Left lobe of liver (tissue), 2 donors: ENCODE measurements around the gene MAP3K8. TPM values are rescaled to one million over a fixed set of nuclear protein-coding genes. Genes with fewer than 3 reads are reported as not detected.

Experiments
- ATAC-seq: fragments of 200-7000 bp; cut with Tn5 transposase; one replicate; pipeline ENCODE4 v1.9.1; 2020; ENCODE audit warnings: mild to moderate bottlenecking, moderate library complexity
- DNase-seq: peaks from one replicate; pipeline ENCODE4 v3.0.0-alpha.2; 2020; ENCODE audit warnings: low spot score
- total RNA-seq: library from RNA; stranded (reverse); gene quantifications from one replicate; pipeline ENCODE4 v1.2.1, GENCODE V29; 2021
- donor health status: DM: no; HTN: no; CAD: no; lungs with moderate emphysema.
- donor health status: DM: no; HTN: yes; CAD: no.

The MAP3K8 gene
- 2.9 TPM for total RNA-seq

- ATAC-seq (peak; percentile 89), DNase-seq (peak; percentile 92)
These were observed at the start of gene MAP3K8 for GRCh38 chr10:30433730-30434272. MAP3K8 (plus strand) TSS chr10:30434184; CDS start chr10:30438939, 4,755 bp downstream.

GRCh38 chr10:30384701-30385201 lies 49.2 kb upstream of the MAP3K8 start:
- DNase-seq = no peak
- no peak for ATAC-seq

- DNase-seq (no peak), ATAC-seq (no peak)
These were observed 47.0 kb upstream of the MAP3K8 start for GRCh38 chr10:30386801-30387588.

GRCh38 chr10:30387646-30388243 lies 46.2 kb upstream of the MAP3K8 start:
- no peak for ATAC-seq
- DNase-seq = no peak

- DNase-seq = no peak
- ATAC-seq = no peak
These were observed 44.4 kb upstream of the MAP3K8 start for GRCh38 chr10:30389543-30389942.

- no peak for DNase-seq
- no peak for ATAC-seq
These were observed 43.8 kb upstream of the MAP3K8 start for GRCh38 chr10:30390207-30390606.

GRCh38 chr10:30391266-30391665 lies 42.7 kb upstream of the MAP3K8 start:
- no peak for ATAC-seq
- DNase-seq = no peak

GRCh38 chr10:30392564-30392990 lies 41.4 kb upstream of the MAP3K8 start:
- DNase-seq = peak; percentile 72
- peak; percentile 100 for ATAC-seq

GRCh38 chr10:30396293-30396692 lies 37.7 kb upstream of the MAP3K8 start:
- DNase-seq (no peak), ATAC-seq (no peak)

- ATAC-seq = no peak
These were observed 37.3 kb upstream of the MAP3K8 start for GRCh38 chr10:30396698-30397097.

GRCh38 chr10:30398193-30398592 lies 35.8 kb upstream of the MAP3K8 start:
- ATAC-seq = no peak
- DNase-seq = no peak

More at GRCh38 chr10:30396698-30397097, 37.3 kb upstream of the MAP3K8 start:
- no peak for DNase-seq

GRCh38 chr10:30398788-30399187 lies 35.2 kb upstream of the MAP3K8 start:
- no peak for DNase-seq
- ATAC-seq = no peak

GRCh38 chr10:30403494-30403893 lies 30.5 kb upstream of the MAP3K8 start:
- ATAC-seq (no peak), DNase-seq (no peak)

GRCh38 chr10:30404540-30404939 lies 29.4 kb upstream of the MAP3K8 start:
- no peak for ATAC-seq
- DNase-seq = no peak

- DNase-seq (no peak), ATAC-seq (no peak)
These were observed 22.7 kb upstream of the MAP3K8 start for GRCh38 chr10:30411263-30411662.

- ATAC-seq (no peak), DNase-seq (no peak)
These were observed 21.1 kb upstream of the MAP3K8 start for GRCh38 chr10:30412901-30413300.

- ATAC-seq (peak; percentile 98), DNase-seq (no peak)
These were observed 19.9 kb upstream of the MAP3K8 start for GRCh38 chr10:30413996-30414576.

GRCh38 chr10:30415593-30415992 lies 18.4 kb upstream of the MAP3K8 start:
- no peak for DNase-seq
- ATAC-seq = no peak

- DNase-seq = no peak
These were observed 16.7 kb upstream of the MAP3K8 start for GRCh38 chr10:30417301-30417700.

GRCh38 chr10:30420266-30420665 lies 13.7 kb upstream of the MAP3K8 start:
- ATAC-seq = no peak
- DNase-seq = no peak

More at GRCh38 chr10:30417301-30417700, 16.7 kb upstream of the MAP3K8 start:
- ATAC-seq = no peak

GRCh38 chr10:30420766-30421165 lies 13.2 kb upstream of the MAP3K8 start:
- no peak for ATAC-seq
- DNase-seq = no peak
